ENCODE data around the gene AOX1. TPM values are rescaled to one million over a fixed set of nuclear protein-coding genes. Genes with fewer than 3 reads are reported as not detected.

The AOX1 gene
- total and polyA plus RNA-seq, 2 experiments from 2014 or later: not detected

DNA sequence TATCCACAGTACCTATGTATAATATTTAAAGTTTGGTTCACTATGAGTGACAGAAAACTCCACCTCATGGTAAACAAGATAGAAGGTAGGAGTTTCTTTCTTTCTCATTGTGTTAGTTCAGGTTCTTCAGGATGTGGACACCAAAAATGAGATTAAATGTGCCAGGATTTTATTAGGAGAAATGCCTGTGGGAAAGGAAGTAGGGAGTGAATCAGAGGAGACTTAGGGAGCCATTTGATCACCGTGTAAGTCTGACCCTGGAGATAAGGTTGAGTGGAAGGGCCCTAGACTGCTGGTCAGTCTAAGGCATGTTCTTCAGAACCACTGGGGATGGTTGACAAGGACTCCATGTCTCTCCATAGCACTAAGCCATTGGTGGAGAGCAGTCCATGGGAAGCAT, 8.1 kb downstream of the AOX1 start:
- H3K9me3 ChIP-seq (ENCODE audit: low read depth): no peaks in the 10 kb centered on the region
- no peaks in the 10 kb centered on the region for H3K27me3 ChIP-seq
- H3K4me3 ChIP-seq: no peak overlapping the region
- no peaks in the 10 kb centered on the region for H3K36me3 ChIP-seq
- DNase-seq (ENCODE audit: low read depth in 1 of 2, low spot score in 1 of 2): no peak
- H3K4me1 ChIP-seq (ENCODE audit: low read depth): no peaks in the 10 kb centered on the region
- no peak overlapping the region for H3K27ac ChIP-seq
- TF ChIP-seq, protein P1, sequence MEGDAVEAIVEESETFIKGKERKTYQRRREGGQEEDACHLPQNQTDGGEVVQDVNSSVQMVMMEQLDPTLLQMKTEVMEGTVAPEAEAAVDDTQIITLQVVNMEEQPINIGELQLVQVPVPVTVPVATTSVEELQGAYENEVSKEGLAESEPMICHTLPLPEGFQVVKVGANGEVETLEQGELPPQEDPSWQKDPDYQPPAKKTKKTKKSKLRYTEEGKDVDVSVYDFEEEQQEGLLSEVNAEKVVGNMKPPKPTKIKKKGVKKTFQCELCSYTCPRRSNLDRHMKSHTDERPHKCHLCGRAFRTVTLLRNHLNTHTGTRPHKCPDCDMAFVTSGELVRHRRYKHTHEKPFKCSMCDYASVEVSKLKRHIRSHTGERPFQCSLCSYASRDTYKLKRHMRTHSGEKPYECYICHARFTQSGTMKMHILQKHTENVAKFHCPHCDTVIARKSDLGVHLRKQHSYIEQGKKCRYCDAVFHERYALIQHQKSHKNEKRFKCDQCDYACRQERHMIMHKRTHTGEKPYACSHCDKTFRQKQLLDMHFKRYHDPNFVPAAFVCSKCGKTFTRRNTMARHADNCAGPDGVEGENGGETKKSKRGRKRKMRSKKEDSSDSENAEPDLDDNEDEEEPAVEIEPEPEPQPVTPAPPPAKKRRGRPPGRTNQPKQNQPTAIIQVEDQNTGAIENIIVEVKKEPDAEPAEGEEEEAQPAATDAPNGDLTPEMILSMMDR (IDR thresholded peaks at IDR 0.05; ENCODE audit: low read depth, low read length): no peak

GRCh38 chr2:200595913-200596312, 10.1 kb downstream of the AOX1 start:
- no peaks in the 10 kb centered on the region for H3K4me1 ChIP-seq (ENCODE audit: low read depth)
- H3K27me3 ChIP-seq: no peaks in the 10 kb centered on the region
- no peaks in the 10 kb centered on the region for H3K36me3 ChIP-seq
- TF ChIP-seq, protein P1 (IDR thresholded peaks at IDR 0.05; ENCODE audit: low read depth, low read length): no peak
- no peak overlapping the region for H3K27ac ChIP-seq
- no peak for DNase-seq (ENCODE audit: low read depth in 1 of 2, low spot score in 1 of 2)
- H3K9me3 ChIP-seq (ENCODE audit: low read depth): no peaks in the 10 kb centered on the region
- no peak overlapping the region for H3K4me3 ChIP-seq

GRCh38 chr2:200596774-200597570, 11.2 kb downstream of the AOX1 start:
- H3K4me1 ChIP-seq (ENCODE audit: low read depth): no peaks in the 10 kb centered on the region
- H3K9me3 ChIP-seq (ENCODE audit: low read depth): no peaks in the 10 kb centered on the region
- no peaks in the 10 kb centered on the region for H3K27me3 ChIP-seq
- TF ChIP-seq, protein P1 (IDR thresholded peaks at IDR 0.05; ENCODE audit: low read depth, low read length): no peak
- no peak for DNase-seq (ENCODE audit: low read depth in 1 of 2, low spot score in 1 of 2)
- H3K36me3 ChIP-seq: no peaks in the 10 kb centered on the region
- no peak overlapping the region for H3K4me3 ChIP-seq
- no peak overlapping the region for H3K27ac ChIP-seq

DNA sequence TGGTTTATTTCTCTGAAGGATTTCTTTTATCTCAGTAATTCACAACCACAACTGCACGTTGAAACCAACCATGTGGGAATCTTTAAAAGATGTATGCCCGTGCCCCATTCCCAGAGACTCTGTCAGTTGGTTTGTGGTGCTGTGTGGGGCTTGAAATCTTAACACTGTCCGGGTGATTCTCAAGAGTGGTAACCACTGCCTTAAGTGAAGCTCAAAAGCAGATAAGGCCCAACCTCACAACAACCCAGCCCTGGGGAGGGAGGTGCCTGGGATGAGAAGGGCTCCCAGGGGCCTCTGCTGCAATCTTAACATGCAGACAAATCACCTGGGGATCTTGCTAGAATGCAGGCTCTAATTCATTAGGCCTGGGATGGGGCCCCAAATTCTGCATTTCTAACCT, 13.4 kb downstream of the AOX1 start:
- Histone ChIP-seq H3K9me3 (ENCODE audit: low read depth) (no peaks in the 10 kb centered on the region), H3K4me3 (no peak overlapping the region), H3K27me3 (no peaks in the 10 kb centered on the region), H3K27ac (no peak overlapping the region), H3K36me3 (no peaks in the 10 kb centered on the region), H3K4me1 (ENCODE audit: low read depth) (no peaks in the 10 kb centered on the region)
- no peak for DNase-seq (ENCODE audit: low read depth in 1 of 2, low spot score in 1 of 2)
- TF ChIP-seq, protein P1 (IDR thresholded peaks at IDR 0.05; ENCODE audit: low read depth, low read length): no peak

DNA sequence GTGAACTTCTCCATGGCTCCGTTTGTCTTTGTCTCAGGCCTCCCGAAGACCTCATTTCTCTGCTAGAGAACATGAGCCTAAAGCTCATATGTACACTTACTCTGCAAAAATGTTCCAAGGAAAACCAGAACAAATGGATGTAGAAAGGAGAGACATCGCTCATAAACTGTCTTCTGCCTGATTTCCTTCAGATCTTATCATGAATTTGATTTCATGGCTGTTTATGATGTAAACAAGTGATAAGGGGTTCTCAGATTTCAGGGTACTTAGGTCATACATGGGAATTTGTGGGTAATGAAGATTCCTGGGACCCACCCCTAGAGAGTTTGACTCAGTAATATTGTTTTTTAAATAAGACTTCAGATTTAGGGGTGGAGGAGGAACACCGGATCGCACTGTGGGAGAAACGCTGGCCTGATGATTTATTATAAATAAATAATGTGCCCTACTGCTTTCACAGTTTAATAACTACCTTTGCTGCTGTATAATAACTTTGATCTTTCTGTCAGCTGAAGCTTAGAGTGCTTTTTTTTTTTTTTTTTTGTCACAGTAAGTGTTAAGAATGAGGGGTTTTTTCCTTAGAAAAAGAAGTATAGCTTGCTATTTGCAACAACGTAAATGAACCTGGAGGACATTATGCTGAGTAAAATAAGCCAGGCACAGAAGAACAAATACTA, 14.9 kb downstream of the AOX1 start:
- H3K27me3 ChIP-seq: no peaks in the 10 kb centered on the region
- no peaks in the 10 kb centered on the region for H3K36me3 ChIP-seq
- TF ChIP-seq, protein P1 (IDR thresholded peaks at IDR 0.05; ENCODE audit: low read depth, low read length): no peak
- no peaks in the 10 kb centered on the region for H3K4me1 ChIP-seq (ENCODE audit: low read depth)
- no peak for DNase-seq (ENCODE audit: low read depth in 1 of 2, low spot score in 1 of 2)
- no peak overlapping the region for H3K4me3 ChIP-seq
- H3K27ac ChIP-seq: no peak overlapping the region
- no peaks in the 10 kb centered on the region for H3K9me3 ChIP-seq (ENCODE audit: low read depth)
